NCI-H146 (cell line): ENCODE results near the gene TNK2.
"Not testable (repeated sequence)": the region's sequence is repeated elsewhere in the genome, so short reads cannot be mapped to it uniquely, and the experiment has no call there.

Experiments
- DNase-seq: peaks from one replicate; lab custom pipeline; 2025; lab: John Stamatoyannopoulos, UW

The TNK2 gene

DNA sequence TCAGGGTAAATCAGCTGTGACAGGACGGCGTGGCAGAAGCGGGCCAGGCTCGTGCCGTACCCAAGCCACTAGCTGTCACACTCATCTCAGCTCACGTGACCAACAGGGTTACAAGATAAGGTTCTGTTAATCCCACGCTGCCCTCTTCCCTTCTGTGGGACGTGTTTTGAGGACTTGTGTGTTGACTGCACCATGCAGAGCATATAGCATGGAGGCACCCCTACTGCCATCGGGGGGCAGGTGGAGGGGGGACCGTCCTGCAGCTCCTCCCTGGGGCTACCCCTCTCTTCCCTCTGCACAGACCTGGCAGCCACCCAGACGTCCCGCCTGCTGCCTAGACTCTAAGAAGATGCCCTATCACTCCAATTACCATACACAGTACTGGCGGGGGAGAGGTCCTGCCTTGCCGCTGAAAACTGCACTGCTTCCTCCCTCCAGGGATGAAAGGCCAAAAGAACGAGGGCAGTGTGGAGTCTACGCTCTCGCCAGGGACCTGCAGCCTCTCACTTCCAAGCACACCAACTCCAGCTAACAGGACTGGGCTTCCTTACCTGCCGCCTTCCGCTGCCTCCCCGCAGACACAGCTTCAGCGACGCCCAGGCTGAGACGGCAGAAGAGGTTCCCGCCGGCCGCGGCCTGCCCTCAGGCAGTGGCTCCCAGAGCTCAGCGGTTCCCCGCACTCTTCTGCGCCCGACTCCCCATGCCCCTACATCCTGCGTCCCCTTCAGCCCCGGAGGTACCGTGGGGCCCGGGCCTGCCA is at the start of gene TNK2:
TNK2 (minus strand) TSS at position 618 of the 760 bp plus-strand sequence. CDS start 19,963 bp downstream, outside the sequence.
- DNase-seq, result peak; percentile 47

GRCh38 chr3:195956577-195956976 is 48.2 kb upstream of the TNK2 start:
- no peak for DNase-seq

GRCh38 chr3:195955416-195955841 is 47.1 kb upstream of the TNK2 start:
- not testable (repeated sequence) for DNase-seq

GRCh38 chr3:195954752-195955119 is 46.4 kb upstream of the TNK2 start:
- not testable (repeated sequence) for DNase-seq

DNA sequence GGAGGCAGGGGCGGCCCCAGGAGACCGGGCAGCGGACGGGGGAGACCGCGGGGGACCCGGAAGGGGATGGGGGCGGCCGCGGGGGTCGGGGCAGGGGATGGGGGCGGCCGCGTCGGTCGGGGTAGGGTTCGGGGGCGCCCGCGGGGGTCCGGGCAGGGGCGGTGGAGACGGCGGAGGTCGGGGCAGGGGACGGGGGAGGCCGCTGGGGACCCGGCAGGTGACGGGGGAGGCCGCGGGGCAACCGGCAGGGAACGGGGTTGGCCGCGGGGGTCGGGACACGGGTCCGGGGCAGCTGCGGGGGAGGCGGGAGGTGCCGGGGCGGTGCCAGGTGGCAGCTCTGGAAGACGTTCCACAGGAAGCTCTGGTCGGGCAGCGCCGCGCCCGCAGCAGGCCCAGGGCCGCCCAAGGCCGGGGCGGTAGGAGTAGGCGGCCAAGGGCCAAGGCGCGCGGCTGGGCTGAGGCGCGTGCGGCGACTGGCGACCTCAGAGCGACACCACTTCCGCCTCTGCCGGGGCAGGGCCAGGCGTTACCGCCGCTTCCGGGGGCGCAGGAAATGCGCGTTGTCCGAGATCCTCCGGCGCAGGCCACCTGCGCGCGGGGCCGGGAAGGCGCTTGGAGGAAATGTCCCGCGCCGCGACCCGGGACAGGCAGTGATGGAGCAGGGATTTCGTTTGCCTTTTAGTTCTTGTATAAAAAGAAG is 45.9 kb upstream of the TNK2 start:
- not testable (repeated sequence) for DNase-seq

- not testable (repeated sequence) for DNase-seq
These were observed 44.2 kb upstream of the TNK2 start for GRCh38 chr3:195952590-195952989.

- DNase-seq, result not testable (repeated sequence)
These were observed 43.3 kb upstream of the TNK2 start for GRCh38 chr3:195951443-195952177.

- not testable (repeated sequence) for DNase-seq
These were observed 42.4 kb upstream of the TNK2 start for GRCh38 chr3:195950731-195951130.

DNA sequence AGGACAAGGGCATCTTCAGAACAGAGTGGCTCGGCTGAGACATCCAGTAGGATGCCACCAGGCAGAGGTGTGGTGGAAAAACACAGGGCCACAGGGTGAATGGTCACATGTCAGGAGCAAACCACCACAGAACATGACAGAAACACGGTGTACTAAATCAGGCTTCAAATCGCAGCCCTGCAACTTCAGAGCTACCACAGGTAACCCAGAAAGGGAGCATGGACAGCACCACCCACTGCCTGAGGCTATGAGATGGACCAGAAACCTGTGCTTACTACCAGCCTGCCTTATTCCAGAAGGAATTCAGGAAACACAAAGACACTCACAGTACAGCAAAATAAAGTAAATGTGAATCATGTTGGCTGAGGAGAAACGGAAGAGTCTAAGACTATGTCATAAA is 41.8 kb upstream of the TNK2 start:
- DNase-seq, result not testable (repeated sequence)

DNA sequence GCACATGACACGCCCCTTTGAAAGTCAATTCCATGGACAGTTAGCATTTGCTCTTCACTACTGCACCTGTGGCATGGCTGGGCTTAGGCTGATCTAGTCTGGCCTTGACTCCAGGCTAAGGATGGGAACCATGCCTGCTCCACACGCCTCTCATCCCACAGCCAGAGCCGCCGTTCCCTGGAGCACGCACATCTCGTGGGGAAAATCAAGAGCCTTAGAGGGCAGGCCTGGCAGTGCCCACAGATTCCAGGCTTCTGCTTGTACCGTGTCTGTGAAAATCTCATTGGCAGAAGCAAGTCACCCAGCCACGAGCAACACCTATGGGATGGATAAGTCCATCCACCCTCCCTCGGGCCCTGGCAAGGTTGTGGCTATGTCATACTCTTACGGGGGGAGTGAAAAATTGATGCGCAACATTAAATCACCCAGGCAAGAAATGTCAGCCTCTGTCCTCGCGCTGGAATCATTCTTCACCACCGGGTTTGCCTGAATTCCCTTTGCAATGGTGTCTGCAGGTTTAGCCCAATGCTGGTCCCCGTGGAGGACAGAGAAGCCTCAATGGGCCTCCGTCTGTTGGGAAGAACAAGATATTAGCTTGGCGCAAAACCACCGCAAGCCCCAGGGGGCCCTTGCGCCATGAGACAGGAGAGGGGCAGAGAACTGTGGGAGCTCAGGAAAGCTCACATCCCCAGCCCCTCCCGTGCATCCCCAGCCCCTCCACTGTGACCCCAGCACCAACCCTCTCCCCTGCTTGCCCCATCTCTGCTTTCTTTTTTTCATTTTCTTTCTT is 38.8 kb upstream of the TNK2 start:
- not testable (repeated sequence) for DNase-seq

- not testable (repeated sequence) for DNase-seq
These were observed 33.0 kb upstream of the TNK2 start for GRCh38 chr3:195941265-195941815.

- not testable (repeated sequence) for DNase-seq
These were observed 32.5 kb upstream of the TNK2 start for GRCh38 chr3:195940806-195941205.

DNA sequence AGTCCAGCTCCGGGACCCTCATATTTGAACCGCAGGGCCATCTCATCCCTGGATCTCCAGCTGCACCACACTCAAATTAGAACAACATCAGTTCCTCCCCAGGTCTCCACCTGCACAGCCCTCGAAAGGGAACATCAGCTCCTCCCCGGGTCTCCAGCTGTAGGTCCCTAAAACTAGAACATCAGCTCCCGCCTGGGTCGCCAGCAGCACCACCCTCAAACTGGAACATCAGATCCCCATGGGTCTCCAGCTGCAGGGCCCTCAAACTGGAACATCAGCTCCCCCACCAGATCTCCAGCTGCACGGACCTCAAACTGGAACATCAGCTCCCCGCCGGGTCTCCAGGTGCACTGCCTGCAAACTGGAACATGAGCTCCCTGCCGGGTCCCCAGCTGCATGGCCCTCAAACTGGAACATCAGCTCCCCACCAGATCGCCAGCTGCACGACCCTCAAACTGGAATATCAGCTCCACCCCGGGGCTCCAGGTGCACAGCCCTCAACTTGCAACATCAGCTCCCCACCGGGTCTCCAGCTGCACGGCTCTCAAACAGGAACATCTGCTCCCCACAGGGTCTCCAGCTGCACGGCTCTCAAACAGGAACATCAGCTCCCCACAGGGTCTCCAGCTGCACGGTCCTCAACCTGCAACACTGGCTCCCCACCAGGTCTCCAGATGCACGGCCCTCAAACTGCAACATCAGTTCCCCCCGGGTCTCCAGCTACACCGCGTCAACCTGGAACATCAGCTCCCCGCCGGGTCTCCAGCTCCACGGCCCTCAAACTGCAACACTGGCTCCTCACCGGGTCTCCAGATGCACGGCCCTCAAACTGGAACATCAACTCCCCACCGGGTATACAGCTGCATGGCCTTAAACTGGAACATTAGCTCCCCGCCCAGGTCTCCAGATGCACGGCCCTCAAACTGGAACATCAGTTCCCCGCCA is 31.4 kb upstream of the TNK2 start:
- not testable (repeated sequence) for DNase-seq

DNA sequence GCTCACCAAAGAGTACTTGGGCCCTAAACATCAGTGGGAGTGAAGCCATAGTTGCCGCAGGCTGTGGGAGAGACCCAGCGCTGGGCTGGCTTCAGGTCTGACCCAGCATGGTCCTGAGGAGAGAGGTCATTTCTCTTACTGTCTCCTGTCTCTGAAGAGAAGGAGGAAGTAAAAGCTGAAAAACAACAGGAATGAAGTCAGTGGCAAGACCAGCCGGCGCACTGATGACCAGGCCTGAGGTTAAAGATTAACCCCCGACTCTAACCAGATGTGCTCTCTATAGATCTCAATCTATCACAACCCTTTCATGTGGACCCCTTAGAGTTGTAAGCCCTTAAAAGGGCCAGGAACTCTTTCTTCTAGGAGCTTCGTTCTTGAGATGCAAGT is 24.7 kb upstream of the TNK2 start:
- not testable (repeated sequence) for DNase-seq

DNA sequence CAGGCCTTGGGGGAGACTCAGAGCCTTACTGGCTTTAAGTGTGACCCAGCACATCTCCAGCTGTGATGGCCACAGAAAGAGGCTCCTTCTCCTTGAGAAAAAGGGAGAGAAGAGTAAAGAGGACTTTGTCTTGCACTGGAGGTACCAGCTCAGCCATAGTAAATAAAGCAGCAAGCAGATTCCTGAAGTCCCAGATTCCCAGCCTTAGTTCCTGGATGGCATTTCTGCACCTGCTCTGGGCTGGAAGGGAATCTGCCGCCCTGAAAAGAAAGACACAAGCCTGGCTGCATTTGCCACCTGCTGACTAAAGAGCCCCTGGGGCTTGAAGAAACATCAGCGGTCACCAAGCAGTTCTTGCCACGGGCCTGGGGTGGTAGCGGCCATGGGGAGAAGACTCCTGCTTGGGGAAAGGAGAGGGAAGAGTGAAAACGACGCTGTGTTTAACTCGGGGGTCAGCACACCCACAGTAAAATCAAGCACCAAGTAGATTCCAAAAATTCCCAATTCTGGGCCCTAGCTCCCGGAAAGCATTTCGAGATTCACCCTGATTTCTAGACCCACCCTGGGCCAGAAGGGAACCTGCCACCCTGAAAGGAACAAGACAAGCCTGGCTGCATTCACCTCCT is 24.2 kb upstream of the TNK2 start:
- no peak for DNase-seq

DNA sequence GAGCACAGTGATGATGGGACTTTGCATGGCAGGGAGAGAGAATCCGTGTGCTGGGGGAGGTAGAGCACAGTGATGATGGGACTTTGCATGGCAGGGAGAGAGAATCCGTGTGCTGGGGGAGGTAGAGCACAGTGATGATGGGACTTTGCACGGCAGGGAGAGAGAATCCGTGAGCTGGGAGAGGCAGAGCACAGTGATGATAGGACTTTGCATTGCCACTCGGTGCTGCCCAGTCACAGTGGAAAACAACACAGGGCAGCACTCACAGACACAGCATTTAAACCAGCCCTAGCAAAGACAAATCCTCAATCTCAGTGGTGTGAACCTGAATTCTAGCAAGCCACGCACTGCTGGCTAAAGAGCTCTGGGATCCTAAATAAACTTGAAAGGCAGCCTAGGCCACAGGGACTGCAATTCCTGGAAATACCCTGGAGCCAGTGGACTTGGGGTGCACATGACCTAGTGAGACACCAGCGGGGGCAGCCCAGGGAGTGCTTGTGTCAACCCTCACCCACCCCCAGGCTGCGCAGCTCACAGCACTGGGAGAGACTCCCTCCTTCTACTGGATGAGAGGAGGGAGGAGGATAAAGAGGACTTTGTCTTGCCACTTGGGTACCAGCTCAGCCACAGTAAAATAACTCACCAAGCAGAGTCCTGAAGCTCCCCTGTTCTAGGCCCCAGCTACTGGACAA is 23.4 kb upstream of the TNK2 start:
- DNase-seq, result no peak

- no peak for DNase-seq
These were observed 21.1 kb upstream of the TNK2 start for GRCh38 chr3:195929452-195929851.

- DNase-seq, result no peak
These were observed 13.0 kb upstream of the TNK2 start for GRCh38 chr3:195921334-195921791.

DNA sequence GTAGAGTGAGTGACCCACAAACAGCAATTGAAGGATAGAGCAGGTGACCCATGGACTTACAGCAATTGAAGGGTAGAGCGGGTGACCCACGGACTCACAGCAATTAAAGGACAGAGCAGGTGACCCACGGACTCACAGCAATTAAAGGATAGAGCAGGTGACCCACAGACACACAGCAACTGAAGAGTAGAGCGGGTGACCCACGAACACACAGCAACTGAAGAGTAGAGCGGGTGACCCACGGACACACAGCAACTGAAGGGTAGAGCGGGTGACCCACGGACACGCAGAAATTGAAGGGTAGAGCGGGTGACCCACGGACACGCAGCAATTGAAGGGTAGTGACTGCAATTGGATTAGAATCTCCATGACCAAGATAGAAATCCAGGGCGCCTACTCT is 9.8 kb upstream of the TNK2 start:
- DNase-seq, result no peak
